NCI-H2227 treated with DMSO at 0.1 percent for 48 hours (cell line): ENCODE results near the gene CREBBP.

Source experiments
- DNase-seq: peaks from one replicate; lab custom pipeline; 2025; lab: John Stamatoyannopoulos, UW

CREBBP gene

GRCh38 chr16:3735541-3735940 lies 145.0 kb downstream of the CREBBP start:
- DNase-seq, result no peak

GRCh38 chr16:3734758-3735221 lies 145.7 kb downstream of the CREBBP start:
- no peak for DNase-seq

GRCh38 chr16:3734084-3734757 lies 146.3 kb downstream of the CREBBP start:
- DNase-seq, result no peak

- DNase-seq, result no peak
Observed at GRCh38 chr16:3732171-3732570, 148.3 kb downstream of the CREBBP start.

GRCh38 chr16:3731126-3731935 lies 149.2 kb downstream of the CREBBP start:
- no peak for DNase-seq

- no peak for DNase-seq
Observed at GRCh38 chr16:3730161-3731125, 150.1 kb downstream of the CREBBP start.

- DNase-seq, result no peak
Observed at GRCh38 chr16:3729161-3730112, 151.1 kb downstream of the CREBBP start.

- DNase-seq, result no peak
Observed at GRCh38 chr16:3728424-3729160, 151.9 kb downstream of the CREBBP start.

GRCh38 chr16:3727806-3728381 lies 152.6 kb downstream of the CREBBP start:
- no peak for DNase-seq

GRCh38 chr16:3726021-3726687 lies 154.4 kb downstream of the CREBBP start:
- no peak for DNase-seq

GRCh38 chr16:3725276-3725675 lies 155.2 kb downstream of the CREBBP start:
- DNase-seq, result no peak

- no peak for DNase-seq
Observed at GRCh38 chr16:3722508-3722907, 158.0 kb downstream of the CREBBP start.

- DNase-seq, result no peak
Observed at GRCh38 chr16:3720418-3720817, 160.1 kb downstream of the CREBBP start.

GRCh38 chr16:3718628-3719027 lies 161.9 kb downstream of the CREBBP start:
- DNase-seq, result no peak

- DNase-seq, result no peak
Observed at GRCh38 chr16:3718019-3718391, 162.5 kb downstream of the CREBBP start.

GRCh38 chr16:3717235-3718018 lies 163.1 kb downstream of the CREBBP start, which contains the start of gene TRAP1:
Gene TRAP1, minus strand, starts transcription at chr16:3717524. Its CDS starts 16 bp downstream, at chr16:3717508.
- DNase-seq, result peak; percentile 74

GRCh38 chr16:3716831-3717234 lies 163.7 kb downstream of the CREBBP start:
- peak; percentile 23 for DNase-seq

GRCh38 chr16:3715430-3715829 lies 165.1 kb downstream of the CREBBP start:
- no peak for DNase-seq
